Heart right ventricle (tissue), 16 donors: ENCODE measurements around the gene CARD8. TPM values are rescaled to one million over a fixed set of nuclear protein-coding genes. Genes with fewer than 3 reads are reported as not detected.
"Not testable (repeated sequence)": the region's sequence is repeated elsewhere in the genome, so short reads cannot be mapped to it uniquely, and the experiment has no call there.

ENCODE experiments used
- ATAC-seq, 8 donors: fragments of 200-7000 bp; cut with Tn5 transposase; one replicate each; pipeline ENCODE4 v1.9.1; 2020; ENCODE audit warnings: mild to moderate bottlenecking in 8 of 8, moderate library complexity in 8 of 8, moderate number of reproducible peaks in 1 of 8
- DNase-seq, 2 donors: peaks; one replicate each; pipeline ENCODE4 v3.0.0-alpha.2; 2020
- H3K27ac ChIP-seq, 10 donors: fragments of 200-600 bp; sonication (generic) in 2 of 10; one replicate each; pipeline versions ENCODE4 v1.5.0 to v1.8.0; 2020 to 2022; ENCODE audit warnings: mild to moderate bottlenecking in 3 of 10
- H3K27me3 ChIP-seq, 7 donors: fragments of 200-600 bp; one replicate each; pipeline ENCODE4 v1.8.0; 2021 to 2022; ENCODE audit warnings: mild to moderate bottlenecking in 2 of 7
- H3K36me3 ChIP-seq, 9 donors: fragments of 200-600 bp; sonication (generic) in 1 of 9; one replicate each; pipeline versions ENCODE4 v1.5.0 to v1.8.0; 2020 to 2022; ENCODE audit warnings: mild to moderate bottlenecking in 2 of 9
- H3K4me1 ChIP-seq, 9 donors: fragments of 200-600 bp; sonication (generic) in 1 of 9; one replicate each; pipeline versions ENCODE4 v1.5.0 to v1.8.0; 2020 to 2022; ENCODE audit warnings: mild to moderate bottlenecking in 4 of 9
- H3K4me3 ChIP-seq, 10 donors: fragments of 200-600 bp; sonication (generic) in 2 of 10; one replicate each; pipeline versions ENCODE4 v1.5.0 to v1.8.0; 2020 to 2022; ENCODE audit warnings: mild to moderate bottlenecking in 7 of 10, moderate library complexity in 2 of 10
- H3K9me3 ChIP-seq, 11 donors: fragments of 200-600 bp in 10 of 11; sonication (generic) in 2 of 11; one replicate each; pipeline versions ENCODE4 v1.5.0 to v1.8.0; 2013 to 2022; ENCODE audit warnings: mild to moderate bottlenecking in 2 of 11, control low read depth in 1 of 11, moderate library complexity in 1 of 11
- WGBS, 2 donors: extraction: QIAGEN DNeasy Blood & Tissue Kit; methylation state at CpG; one replicate each; pipeline ENCODE4 v1.1.7; 2013; ENCODE audit warnings: inconsistent platforms in 1 of 2; 5-methylcytosine and 5-hydroxymethylcytosine counted together
- intact Hi-C, 10 donors: fragments of 100-400 bp; cut with DNase I; formaldehyde crosslinking; loops; one replicate each; pipeline versions ENCODE4 v1.11.1 to v1.14.2; 2022
- polyA plus RNA-seq, 2 donors: library from polyadenylated mRNA; stranded (reverse); fragments of 200-250 nt; gene quantifications; one replicate each; pipeline ENCODE4 v1.2.3, GENCODE V29; 2013
- total RNA-seq, 10 donors: library from RNA; stranded (reverse); fragmentation: NEBNext Ultra II Directional in 3 of 10; extraction: Animal tissue kit (Norgen Biotek cat#: 25700) in 3 of 10; gene quantifications; one replicate each; pipeline versions ENCODE4 v1.2.1 to v1.2.4, GENCODE V29; 2021 to 2023
- TF ChIP-seq, protein P1 (sequence below), 9 donors: fragments of 200-600 bp; sonication (generic) in 2 of 9; IDR thresholded peaks; one replicate each; pipeline versions ENCODE4 v1.5.0 to v1.8.0; 2021 to 2022; ENCODE audit warnings: antibody characterized with exemption in 9 of 9, mild to moderate bottlenecking in 5 of 9, moderate library complexity in 1 of 9
- donor health status: Arrhythmogenic right ventricular cardiomyopathy.
- donor health status: ischemic (EF 13 %, LVEDD 7.1; RV severe dilation, severe dysfunction).
- donor health status: healthy with polysubstance abuse.
- donor health status: DM: no; HTN: yes; CAD: no.
- donor health status: DM: no; HTN: no; CAD: no.
- donor health status: ischemic (EF 25% LVEDD 6.9; RV normal size, moderate dysfunction).
- donor health status: ischemic (EF 25% LVEDD 5.7; RV mildly dilated, moderate dysfunction).
- donor health status: healthy.
- donor health status: DM: yes; HTN: yes; CAD: no.
- donor health status: Ischemic cardiomyopathy.
- donor health status: ischemic (EF 35%, LVEDD 5.7; RV mildly dilated, moderate dysfunction).
- donor health status: nonischemic (EF 11% LVEDD 7.7; RV severe dilation, severe dysfunction).
- donor health status: DM: yes; HTN: yes; CAD: no.
- donor health status: PGD.
- donor health status: ischemic (EF 29% LVEDD 5.4; RV normal size, mild dysfunction).
- donor health status: nonischemic (EF 23%, LVEDD 6.1; RV moderate dilation, normal function).

The CARD8 gene
- total and polyA plus RNA-seq, 12 donors: 18.9 to 49.5 (median 29.4) TPM

DNA sequence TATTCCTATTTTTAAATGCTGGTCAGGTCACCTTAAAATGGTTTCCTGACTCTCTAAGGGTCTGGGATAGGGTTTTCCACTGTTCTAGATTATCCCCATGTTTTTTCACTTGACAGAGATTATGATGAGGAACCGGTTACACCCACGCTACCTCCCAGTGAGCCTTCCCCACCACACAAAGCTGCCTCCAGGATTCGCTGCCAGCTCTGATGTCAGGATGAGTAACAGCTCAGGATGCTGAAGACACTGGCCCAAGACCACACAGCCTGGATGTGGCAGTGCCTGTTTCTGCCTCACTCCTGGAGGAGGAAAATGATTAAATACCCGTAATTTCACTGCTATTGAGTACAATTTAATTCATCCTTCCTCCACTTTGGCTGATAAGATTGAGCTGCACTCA lies 37.1 kb upstream of the CARD8 start:
- H3K27ac ChIP-seq: no peak overlapping the region
- H3K27me3 ChIP-seq: peaks cover 0 to 7% (median 3%) of the 10 kb centered on the region in 7 donors
- 90 to 91% methylated on average over 4 of the region's 4 CpGs for WGBS, 2 donors
- DNase-seq (no peak), ATAC-seq (no peak)
- H3K9me3 ChIP-seq: no peaks in the 10 kb centered on the region
- no peaks in the 10 kb centered on the region for H3K36me3 ChIP-seq
- H3K4me3 ChIP-seq: no peak overlapping the region
- intact Hi-C loops: loop anchor here in 1 of 10 donors (2.0 kb wide), 1 partner anchor 14 kb away; no protein-coding TSS in a partner anchor
- peaks cover 0 to 17% (median 13%) of the 10 kb centered on the region in 9 donors for H3K4me1 ChIP-seq
- TF ChIP-seq, protein P1, sequence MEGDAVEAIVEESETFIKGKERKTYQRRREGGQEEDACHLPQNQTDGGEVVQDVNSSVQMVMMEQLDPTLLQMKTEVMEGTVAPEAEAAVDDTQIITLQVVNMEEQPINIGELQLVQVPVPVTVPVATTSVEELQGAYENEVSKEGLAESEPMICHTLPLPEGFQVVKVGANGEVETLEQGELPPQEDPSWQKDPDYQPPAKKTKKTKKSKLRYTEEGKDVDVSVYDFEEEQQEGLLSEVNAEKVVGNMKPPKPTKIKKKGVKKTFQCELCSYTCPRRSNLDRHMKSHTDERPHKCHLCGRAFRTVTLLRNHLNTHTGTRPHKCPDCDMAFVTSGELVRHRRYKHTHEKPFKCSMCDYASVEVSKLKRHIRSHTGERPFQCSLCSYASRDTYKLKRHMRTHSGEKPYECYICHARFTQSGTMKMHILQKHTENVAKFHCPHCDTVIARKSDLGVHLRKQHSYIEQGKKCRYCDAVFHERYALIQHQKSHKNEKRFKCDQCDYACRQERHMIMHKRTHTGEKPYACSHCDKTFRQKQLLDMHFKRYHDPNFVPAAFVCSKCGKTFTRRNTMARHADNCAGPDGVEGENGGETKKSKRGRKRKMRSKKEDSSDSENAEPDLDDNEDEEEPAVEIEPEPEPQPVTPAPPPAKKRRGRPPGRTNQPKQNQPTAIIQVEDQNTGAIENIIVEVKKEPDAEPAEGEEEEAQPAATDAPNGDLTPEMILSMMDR (IDR thresholded peaks at IDR 0.05): no peak

DNA sequence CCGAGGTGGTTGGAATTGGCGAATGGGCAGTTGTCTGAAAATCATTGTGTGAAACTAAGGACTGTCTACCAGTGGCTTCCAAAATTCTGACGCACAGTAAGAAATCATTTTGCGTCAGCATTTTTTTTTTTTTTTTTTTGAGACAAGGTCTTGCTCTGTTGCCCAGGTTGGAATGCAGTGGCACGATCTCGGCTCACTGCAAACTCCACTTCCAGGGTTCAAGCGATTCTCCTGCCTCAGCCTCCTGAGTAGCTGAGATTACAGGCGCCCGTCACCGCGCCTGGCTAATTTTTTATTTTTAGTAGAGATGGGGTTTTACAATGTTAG lies 35.7 kb upstream of the CARD8 start:
- intact Hi-C loops: loop anchor here in 7 of 10 donors (1.0 to 2.0 kb wide), 4 partner anchors 20 to 24 kb away; partner anchors contain the start of gene ZNF114 (in 3 of the 7)
- not testable (repeated sequence) for H3K36me3 ChIP-seq, H3K27me3 ChIP-seq, ATAC-seq, H3K9me3 ChIP-seq, H3K27ac ChIP-seq, DNase-seq
- TF ChIP-seq, protein P1 (IDR thresholded peaks at IDR 0.05): peak in 1 of 9 donors; percentile 3
- WGBS, 2 donors: 29 to 32% methylated on average over 11 of the region's 11 CpGs
- Histone ChIP-seq H3K4me3 (peak overlapping the region in 8 of 10 donors; percentile 30 to 58 (median 54)), H3K4me1 (peaks cover 0 to 17% (median 13%) of the 10 kb centered on the region in 9 donors)

DNA sequence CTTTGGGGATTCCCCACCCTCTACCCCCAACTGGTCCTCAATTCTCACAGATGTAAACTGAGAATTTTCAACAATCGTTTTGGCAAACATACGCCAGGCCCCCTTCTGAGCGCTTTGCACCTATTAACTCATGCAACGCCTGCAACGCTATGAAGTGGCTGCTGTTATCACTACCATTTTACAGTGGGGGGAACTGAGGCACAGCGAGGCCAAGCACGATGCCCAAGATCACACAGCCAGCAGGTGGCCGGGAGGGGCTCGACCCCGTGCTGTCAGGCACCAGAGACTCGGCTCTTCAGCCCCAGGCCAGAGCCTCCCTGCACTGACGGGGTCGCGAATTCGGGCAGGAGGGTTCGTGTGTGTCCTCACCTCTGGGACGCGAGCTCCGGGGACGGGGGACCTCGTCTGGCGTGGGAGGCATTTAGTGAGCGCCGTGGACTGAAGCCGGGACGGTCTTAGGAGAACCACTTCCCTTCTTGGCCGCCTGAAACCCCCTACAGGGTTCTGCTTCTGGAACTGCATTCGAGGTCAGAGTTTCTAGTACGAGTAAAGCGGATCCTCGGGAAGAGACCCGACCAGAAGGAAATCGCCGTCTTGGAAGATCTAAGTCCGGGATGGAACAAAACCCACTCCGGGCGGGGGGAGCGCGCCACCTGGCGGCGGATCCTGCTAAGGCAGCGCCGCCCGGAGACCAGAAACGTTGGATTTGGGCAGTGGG lies 35.2 kb upstream of the CARD8 start:
- peak; percentile 75 to 95 (median 92) for ATAC-seq
- Histone ChIP-seq H3K27ac (peak overlapping the region in 4 of 10 donors; percentile 16 to 51 (median 30)), H3K9me3 (peaks cover 0 to 13% (median 4%) of the 10 kb centered on the region in 11 donors), H3K27me3 (peaks cover 0 to 7% (median 3%) of the 10 kb centered on the region in 7 donors), H3K36me3 (peaks cover 0 to 13% (median 3%) of the 10 kb centered on the region in 9 donors), H3K4me3 (peak overlapping the region in 9 of 10 donors; percentile 30 to 58 (median 54)), H3K4me1 (peaks cover 0 to 17% (median 13%) of the 10 kb centered on the region in 9 donors)
- TF ChIP-seq, protein P1 (IDR thresholded peaks at IDR 0.05): peak in 8 of 9 donors; percentile 96 to 99 (median 98)
- intact Hi-C loops: loop anchor here in 7 of 10 donors (1.0 to 2.0 kb wide), 4 partner anchors 20 to 24 kb away; partner anchors contain the start of gene ZNF114 (in 3 of the 7)
- 1% methylated on average over 45 of the region's 45 CpGs for WGBS, 2 donors
- peak; percentile 77 to 83 for DNase-seq

DNA sequence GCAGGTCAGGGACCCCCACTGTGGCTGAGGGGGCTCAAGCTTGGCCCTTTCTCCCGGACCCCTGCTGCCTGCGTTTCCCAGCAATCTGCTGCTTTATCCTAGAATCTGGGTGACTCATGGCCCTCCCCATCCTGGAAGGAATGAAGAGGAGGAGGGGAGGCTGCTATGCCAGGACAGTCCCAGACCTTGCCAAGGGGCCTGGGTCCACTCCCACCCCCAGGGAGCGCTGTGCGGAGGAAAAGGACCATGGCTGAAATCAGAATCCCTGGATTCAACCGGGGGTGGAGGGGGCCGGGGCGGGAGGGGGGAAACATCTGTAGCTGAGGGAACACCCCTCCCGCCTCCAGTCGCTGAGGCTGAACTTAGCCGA lies 34.7 kb upstream of the CARD8 start:
- H3K36me3 ChIP-seq: peaks cover 0 to 17% (median 4%) of the 10 kb centered on the region in 9 donors
- H3K4me3 ChIP-seq: peak overlapping the region in 9 of 10 donors; percentile 30 to 58 (median 54)
- peaks cover 0 to 7% (median 3%) of the 10 kb centered on the region in 7 donors for H3K27me3 ChIP-seq
- peak in 6 of 8 donors; percentile 5 to 59 (median 52) for ATAC-seq
- H3K27ac ChIP-seq: no peak overlapping the region
- intact Hi-C loops: loop anchor here in 4 of 10 donors (2.0 kb wide), 2 partner anchors 20 to 22 kb away; partner anchors contain the start of gene ZNF114 (in 3 of the 4)
- no peak for DNase-seq
- peaks cover 0 to 15% (median 4%) of the 10 kb centered on the region in 11 donors for H3K9me3 ChIP-seq
- TF ChIP-seq, protein P1 (IDR thresholded peaks at IDR 0.05): peak in 1 of 9 donors; percentile 10
- peaks cover 0 to 17% (median 13%) of the 10 kb centered on the region in 9 donors for H3K4me1 ChIP-seq
- WGBS, 2 donors: 11 to 20% methylated on average over 10 of the region's 10 CpGs
